Stomach (tissue), 9 donors: ENCODE data around the gene SLC34A3. TPM values are rescaled to one million over a fixed set of nuclear protein-coding genes. Genes with fewer than 3 reads are reported as not detected.
"Not testable (repeated sequence)": the region's sequence is repeated elsewhere in the genome, so short reads cannot be mapped to it uniquely, and the experiment has no call there.

Experiments used
- DNase-seq, 2 donors: peaks; one replicate each; pipeline versions ENCODE4 v3.0.0 to v3.0.0-alpha.2; 2013 to 2019
- H3K27ac ChIP-seq, 5 donors: fragments of 200-600 bp in 4 of 5; sonication (generic) in 4 of 5; one replicate each; pipeline ENCODE4 v1.5.1; 2013 to 2019; ENCODE audit warnings: mild to moderate bottlenecking in 1 of 5, moderate library complexity in 1 of 5
- H3K27me3 ChIP-seq, 3 donors: fragments of 200-600 bp; sonication (generic); one replicate each; pipeline ENCODE4 v1.5.1; 2017 to 2019; ENCODE audit warnings: mixed run types in 1 of 3
- H3K36me3 ChIP-seq, 4 donors: fragments of 200-600 bp; sonication (generic); 1 replicate in 3 of 4; 2 replicates in 1 of 4; pipeline ENCODE4 v1.5.1; 2016 to 2019
- H3K4me1 ChIP-seq, 4 donors: fragments of 200-600 bp; sonication (generic); one replicate each; pipeline ENCODE4 v1.5.1; 2016 to 2019
- H3K4me3 ChIP-seq, 4 donors: fragments of 200-600 bp; sonication (generic) in 3 of 4; one replicate each; pipeline ENCODE4 v1.5.1; 2016 to 2019; ENCODE audit warnings: mild to moderate bottlenecking in 1 of 4
- H3K9me3 ChIP-seq, 4 donors: fragments of 200-600 bp; sonication (generic); one replicate each; pipeline ENCODE4 v1.5.1; 2016 to 2019
- CTCF ChIP-seq, 7 experiments: fragments of 450-650 bp in 4 of 7; fragments of 200-600 bp in 3 of 7; sonication (generic) in 3 of 7; IDR thresholded peaks; one replicate each; pipeline ENCODE4 v1.5.1; 2016 to 2019; ENCODE audit warnings: antibody characterized with exemption in 7 of 7, control low read depth in 2 of 7, mild to moderate bottlenecking in 1 of 7
- EP300 ChIP-seq: sonication (generic); formaldehyde crosslinking; IDR thresholded peaks from one replicate; pipeline ENCODE4 v1.6.1; 2017; ENCODE audit warnings: antibody characterized with exemption
- POLR2A ChIP-seq, 4 donors: fragments of 450-650 bp; IDR thresholded peaks; one replicate each; pipeline ENCODE4 v1.6.1; 2016; ENCODE audit warnings: antibody characterized with exemption in 4 of 4, control low read depth in 2 of 4, mild to moderate bottlenecking in 1 of 4, moderate library complexity in 1 of 4
- POLR2AphosphoS5 ChIP-seq, 3 donors: sonication (generic); formaldehyde crosslinking; IDR thresholded peaks; one replicate each; pipeline ENCODE4 v1.6.1; 2016; ENCODE audit warnings: antibody characterized with exemption in 3 of 3
- WGBS, 5 donors: extraction: QIAGEN DNeasy Blood & Tissue Kit in 3 of 5; methylation state at CpG; one replicate each; pipeline versions ENCODE4 v1.1.5 to v1.1.7; 2013 to 2018; 5-methylcytosine and 5-hydroxymethylcytosine counted together
- intact Hi-C: fragments of 100-400 bp; cut with DNase I; formaldehyde crosslinking; loops from one replicate; pipeline ENCODE4 v1.15.1; 2023; ENCODE audit warnings: low total_unique reads
- polyA plus RNA-seq, 3 donors: library from polyadenylated mRNA; stranded (reverse); fragments of 200-250 nt; gene quantifications; one replicate each; pipeline ENCODE4 v1.2.3, GENCODE V29; 2013
- total RNA-seq, 5 donors: library from RNA; depleted of rRNA; stranded (reverse); fragments of >200 nt; gene quantifications; one replicate each; pipeline versions ENCODE4 v1.1.0 to v1.2.3, GENCODE V29; 2014 to 2016
- donor health status: healthy with polysubstance abuse.
- donor health status: Bipolar disorder and iron deficiency.
- donor health status: healthy.

Gene SLC34A3
- total and polyA plus RNA-seq, 8 donors = 0.18 to 0.53 TPM; not detected in 6

DNA sequence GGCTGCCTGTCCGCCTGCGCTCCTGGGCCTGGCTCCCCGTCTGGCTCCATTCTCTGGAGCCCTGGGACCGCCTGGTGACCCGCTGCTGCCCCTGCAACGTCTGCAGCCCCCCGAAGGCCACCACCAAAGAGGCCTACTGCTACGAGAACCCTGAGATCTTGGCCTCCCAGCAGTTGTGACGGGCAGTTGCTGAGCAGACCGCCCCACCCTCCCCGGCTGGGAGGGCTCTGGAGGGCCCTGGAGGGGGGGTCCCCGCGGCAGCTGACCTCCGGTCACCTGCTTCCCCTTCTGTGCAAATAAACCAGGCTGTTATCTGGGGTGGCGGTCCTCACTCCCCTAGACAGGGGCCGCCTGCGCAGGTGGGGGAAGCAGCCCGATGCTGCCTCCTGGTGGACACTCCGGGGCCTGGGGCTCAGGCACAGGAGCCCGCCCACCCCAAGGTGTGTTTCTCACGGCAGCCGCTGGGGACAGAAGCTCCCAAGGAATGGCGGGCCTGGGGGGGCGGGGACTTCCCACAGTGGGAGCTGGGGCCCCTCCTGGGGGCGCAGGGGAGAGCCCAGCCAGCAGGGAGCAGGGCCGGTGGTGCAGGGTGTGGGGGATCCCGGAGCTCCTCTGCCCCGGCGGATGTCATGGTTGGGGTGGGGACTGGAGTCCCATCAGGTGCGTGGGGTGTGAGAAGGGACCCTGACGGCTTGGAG lies 5.7 kb downstream of the SLC34A3 start:
- no peak for TF ChIP-seq EP300
- TF ChIP-seq POLR2AphosphoS5 (IDR thresholded peaks at IDR 0.05) = peak in 1 of 3 donors; percentile 60
- peak in 5 of 7 experiments; percentile 98 to 100 (median 99) for TF ChIP-seq CTCF (IDR thresholded peaks at IDR 0.05)
- TF ChIP-seq POLR2A (IDR thresholded peaks at IDR 0.05) = no peak
- H3K9me3 ChIP-seq = no peaks in the 10 kb centered on the region
- peak; percentile 93 to 96 for DNase-seq
- WGBS, 5 donors = 8 to 11% (median 9%) methylated on average over 16 to 31 of the region's 31 CpGs
- H3K27ac ChIP-seq = peak overlapping the region in 2 of 5 donors; percentile 24 to 37
- peaks cover 27 to 60% (median 57%) of the 10 kb centered on the region in 4 donors for H3K4me1 ChIP-seq
- no peaks in the 10 kb centered on the region for H3K36me3 ChIP-seq
- H3K27me3 ChIP-seq = peaks cover 15 to 49% (median 42%) of the 10 kb centered on the region in 3 donors
- intact Hi-C loops = loop anchor here (10.0 kb wide), 1 partner anchor 52 kb away; the partner anchor contains the start of genes ANAPC2 and SSNA1
- H3K4me3 ChIP-seq = peak overlapping the region in 3 of 4 donors; percentile 14 to 38 (median 34)

- 30 to 38% (median 34%) methylated on average over 5 to 11 of the region's 11 CpGs for WGBS, 5 donors
- H3K27ac ChIP-seq = peak overlapping the region in 2 of 5 donors; percentile 24 to 37
- TF ChIP-seq POLR2A (IDR thresholded peaks at IDR 0.05) (no peak), POLR2AphosphoS5 (IDR thresholded peaks at IDR 0.05) (no peak), EP300 (no peak), CTCF (IDR thresholded peaks at IDR 0.05) (no peak)
- no peaks in the 10 kb centered on the region for H3K9me3 ChIP-seq
- peak overlapping the region in 3 of 4 donors; percentile 14 to 38 (median 34) for H3K4me3 ChIP-seq
- H3K36me3 ChIP-seq = peaks cover 0 to 3% (median under 1%) of the 10 kb centered on the region in 4 donors
- H3K27me3 ChIP-seq = peaks cover 15 to 43% (median 39%) of the 10 kb centered on the region in 3 donors
- intact Hi-C loops = loop anchor here (10.0 kb wide), 1 partner anchor 52 kb away; the partner anchor contains the start of genes ANAPC2 and SSNA1
- peaks cover 29 to 64% (median 59%) of the 10 kb centered on the region in 4 donors for H3K4me1 ChIP-seq
- DNase-seq = peak in 1 of 2 donors; percentile 59
Measured at GRCh38 chr9:137236936-137237421, 6.3 kb downstream of the SLC34A3 start.

- peak in 1 of 2 donors; percentile 68 for DNase-seq
- H3K27ac ChIP-seq = peak overlapping the region in 2 of 5 donors; percentile 8 to 32
- WGBS, 5 donors = 54 to 62% (median 60%) methylated on average over 10 to 13 of the region's 13 CpGs
Measured at GRCh38 chr9:137237759-137238726, 7.3 kb downstream of the SLC34A3 start.

DNA sequence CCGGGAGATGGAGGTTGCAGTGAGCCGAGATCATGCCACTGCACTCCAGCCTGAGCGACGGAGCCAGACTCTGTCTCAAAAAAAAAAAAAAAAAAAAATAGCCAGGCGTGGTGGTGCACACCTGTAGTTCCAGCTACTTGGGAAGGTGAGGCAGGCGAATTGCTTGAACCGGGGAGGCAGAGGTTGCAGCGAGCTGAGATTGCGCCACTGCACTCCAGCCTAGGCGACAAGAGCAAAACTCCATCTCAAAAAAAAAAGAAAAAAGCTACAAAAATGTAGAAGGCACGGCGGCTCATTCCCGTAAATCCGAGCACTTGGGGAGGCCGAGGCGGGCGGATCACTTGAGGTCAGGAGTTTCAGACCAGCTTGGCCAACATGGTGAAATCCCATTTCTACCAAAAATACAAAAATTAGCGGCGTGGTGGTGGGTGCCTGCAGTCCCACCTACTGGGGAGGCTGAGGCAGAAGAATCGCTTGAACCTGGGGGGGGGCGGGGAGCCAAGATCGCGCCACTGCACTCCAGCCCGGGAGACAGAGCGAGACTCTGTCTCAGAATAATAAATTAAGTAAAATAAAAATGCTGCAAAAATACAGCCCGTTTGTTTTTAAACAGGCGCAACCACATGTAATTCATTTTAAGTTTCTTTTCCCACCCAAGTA lies 9.0 kb downstream of the SLC34A3 start:
- Histone ChIP-seq H3K27me3 (peaks cover 7 to 16% (median 13%) of the 10 kb centered on the region in 3 donors), H3K4me3 (peak overlapping the region; percentile 60 to 78 (median 72)), H3K4me1 (peaks cover 47 to 81% (median 77%) of the 10 kb centered on the region in 4 donors), H3K36me3 (peaks cover 16 to 22% (median 21%) of the 10 kb centered on the region in 4 donors), H3K27ac (peak overlapping the region; percentile 83 to 97 (median 94))
- not testable (repeated sequence) for H3K9me3 ChIP-seq, DNase-seq
- intact Hi-C loops = loop anchor here (10.0 kb wide), 1 partner anchor 55 kb away; the partner anchor contains the start of genes ANAPC2 and SSNA1
- 49 to 58% (median 55%) methylated on average over 27 of the region's 27 CpGs for WGBS, 5 donors

More at GRCh38 chr9:137237759-137238726, 7.3 kb downstream of the SLC34A3 start:
- intact Hi-C loops = loop anchor here (10.0 kb wide), 1 partner anchor 53 kb away; the partner anchor contains the start of genes ANAPC2 and SSNA1
- H3K36me3 ChIP-seq = peaks cover 9 to 13% (median 11%) of the 10 kb centered on the region in 4 donors
- H3K4me3 ChIP-seq = no peak overlapping the region
- H3K4me1 ChIP-seq = peaks cover 40 to 73% (median 66%) of the 10 kb centered on the region in 4 donors
- peaks cover 10 to 32% (median 30%) of the 10 kb centered on the region in 3 donors for H3K27me3 ChIP-seq
- H3K9me3 ChIP-seq = no peaks in the 10 kb centered on the region
- TF ChIP-seq CTCF (IDR thresholded peaks at IDR 0.05) (no peak), POLR2AphosphoS5 (IDR thresholded peaks at IDR 0.05) (peak in 1 of 3 donors; percentile 6)
